Ureter (tissue), 1 donor: ENCODE data around the gene KRTAP24-1. TPM values are rescaled to one million over a fixed set of nuclear protein-coding genes. Genes with fewer than 3 reads are reported as not detected.

Source experiments
- DNase-seq: peaks from one replicate; pipeline ENCODE4 v3.0.0-alpha.2; 2020; ENCODE audit warnings: low spot score
- total RNA-seq: library from RNA; stranded (reverse); gene quantifications from one replicate; pipeline ENCODE4 v1.2.4, GENCODE V29; 2023
- donor health status: DM: yes; HTN: yes; CAD: no.

The KRTAP24-1 gene, protein sequence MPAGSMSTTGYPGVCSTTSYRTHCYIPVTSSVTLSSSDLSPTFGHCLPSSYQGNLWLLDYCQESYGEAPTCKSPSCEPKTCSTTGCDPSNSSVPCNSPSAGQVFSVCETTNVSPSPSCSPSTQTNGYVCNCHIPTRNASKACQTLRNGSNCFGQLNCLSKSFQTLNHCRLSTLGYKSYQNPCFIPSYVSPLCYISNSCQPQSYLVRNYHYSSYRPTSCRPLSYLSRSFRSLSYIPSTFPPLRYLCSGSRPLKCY
- not detected for total RNA-seq

DNA sequence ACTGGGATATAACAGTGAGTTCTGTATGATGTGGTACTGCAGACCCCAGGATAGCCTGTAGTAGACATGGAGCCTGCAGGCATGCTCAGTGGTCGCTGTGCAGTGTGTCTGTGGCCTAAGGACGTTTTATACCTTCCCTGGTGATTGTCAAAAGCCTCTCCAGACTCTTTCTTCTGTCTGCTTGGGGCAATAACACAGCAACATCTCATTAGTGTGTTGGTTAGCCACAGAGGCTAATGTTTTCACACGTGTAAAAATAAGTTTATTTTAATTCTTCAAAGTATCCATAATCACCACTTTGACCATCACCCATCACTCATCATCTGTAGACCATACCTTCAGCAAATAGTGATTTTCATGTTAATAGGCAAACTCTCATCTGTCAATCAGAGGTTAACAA is at the start of gene KRTAP24-1:
Gene KRTAP24-1 (minus strand): TSS at position 101 of the 400 bp plus-strand sequence. CDS start 18 bp downstream, at position 83.
- no peak for DNase-seq

DNA sequence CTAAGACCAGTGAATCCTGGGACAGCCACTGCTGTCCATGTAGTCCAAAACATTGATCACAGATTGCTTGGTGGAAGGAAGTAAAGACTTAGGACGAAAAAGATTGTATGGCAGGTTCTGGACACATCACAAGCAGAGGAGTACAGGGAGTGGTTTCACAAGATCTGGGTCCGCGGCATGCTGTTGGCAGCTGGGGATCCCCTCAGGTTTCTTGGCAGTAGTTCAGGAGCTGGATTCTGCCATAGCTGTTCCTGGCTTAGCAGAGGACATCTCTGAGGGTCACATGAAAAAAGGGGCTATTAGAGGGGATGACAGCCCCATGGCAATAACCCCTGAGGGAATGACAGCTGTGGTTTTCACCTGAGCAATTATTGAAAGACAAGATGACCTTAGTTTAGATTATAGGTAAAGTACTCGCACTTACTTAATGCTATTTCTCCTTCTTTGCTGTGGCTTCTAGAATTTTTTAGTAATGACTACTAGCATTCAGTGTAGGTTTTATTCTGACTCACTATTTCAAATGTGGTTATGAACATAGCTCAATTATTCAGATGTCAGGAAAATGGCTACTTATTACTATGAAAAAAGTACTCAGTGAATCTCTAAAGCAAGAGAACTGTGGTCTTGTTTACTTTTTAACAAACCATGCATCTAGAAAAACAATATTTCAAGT is 46.6 kb upstream of the KRTAP24-1 start:
- DNase-seq = no peak

DNA sequence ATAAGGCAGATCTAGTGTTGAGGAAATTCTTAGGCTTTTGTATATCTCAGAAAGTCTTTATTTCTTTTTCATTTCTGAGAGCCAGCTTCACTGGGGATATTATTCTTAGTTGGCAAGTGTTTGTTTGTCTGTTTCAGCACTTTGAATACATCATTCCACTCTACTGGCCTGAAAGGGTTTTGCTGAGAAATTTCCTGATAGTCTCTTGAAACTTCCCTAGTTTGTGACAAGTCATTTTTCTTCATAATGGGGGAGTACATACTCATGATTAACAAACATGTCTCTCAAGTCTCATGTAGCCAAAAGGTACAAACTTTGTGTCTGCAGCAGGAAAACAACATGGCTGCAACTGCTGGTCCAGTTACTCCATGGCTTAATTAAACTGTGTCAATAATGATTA is 43.6 kb upstream of the KRTAP24-1 start:
- no peak for DNase-seq

DNA sequence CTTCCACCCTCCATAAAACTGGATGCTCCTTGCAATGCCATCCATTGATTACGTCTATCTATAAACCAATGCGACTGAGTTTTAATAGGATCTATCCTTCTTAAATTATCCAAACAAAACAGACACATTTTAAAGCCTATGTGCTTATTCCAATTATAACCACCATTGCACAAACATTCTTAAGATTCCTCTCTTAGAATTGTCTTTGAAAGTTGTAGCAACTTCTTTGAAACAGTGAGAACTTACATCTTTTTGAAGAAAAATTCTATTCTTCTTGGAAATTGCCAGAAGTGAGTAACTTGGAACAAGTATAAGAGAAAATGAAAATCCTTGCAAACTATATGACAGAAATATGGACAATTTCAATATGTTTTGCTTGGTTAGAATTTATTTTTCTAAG is 37.5 kb upstream of the KRTAP24-1 start, which contains the start of gene KRTAP26-1:
Gene KRTAP26-1 (minus strand): TSS at position 101 of the 400 bp plus-strand sequence. CDS start 280 bp downstream, outside the sequence.
- DNase-seq = no peak

DNA sequence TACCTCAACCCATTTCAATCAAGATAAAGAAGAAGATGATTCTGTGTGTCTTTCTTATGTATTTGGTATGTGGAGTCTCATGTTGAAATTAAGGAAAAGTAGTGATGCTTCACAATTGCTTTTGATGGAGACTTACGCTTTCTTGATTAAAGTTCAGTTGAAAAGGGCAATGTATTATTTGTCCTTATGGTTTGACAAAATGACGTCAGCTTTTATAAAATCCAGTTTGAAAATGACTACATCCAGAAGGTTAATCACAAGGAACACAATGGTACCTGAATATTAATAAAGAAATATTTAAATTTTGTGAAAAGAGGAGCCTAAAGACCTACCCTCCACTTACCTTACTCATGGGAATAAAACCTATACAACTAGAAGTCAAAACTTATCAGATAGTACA is 33.0 kb upstream of the KRTAP24-1 start:
- DNase-seq = no peak

DNA sequence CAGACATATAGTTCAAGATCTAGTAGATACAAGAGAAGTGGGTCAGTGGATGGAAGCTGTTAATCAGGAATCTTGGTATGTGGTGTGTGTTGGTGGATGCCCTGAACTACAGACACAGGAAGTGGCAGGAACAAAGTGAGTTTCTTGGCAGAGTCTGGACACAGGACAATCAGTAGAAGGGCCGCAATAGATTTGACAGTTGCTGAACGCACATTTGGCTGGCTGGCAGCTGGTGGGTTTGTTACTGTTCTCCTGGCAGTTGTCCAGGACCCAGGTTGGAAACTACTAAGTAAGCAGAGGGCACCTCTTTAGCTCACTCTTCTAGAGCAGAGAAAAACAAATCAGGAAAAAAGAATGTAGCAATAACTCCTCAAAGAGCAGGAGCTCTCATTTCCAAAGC is 24.1 kb upstream of the KRTAP24-1 start:
- no peak for DNase-seq

DNA sequence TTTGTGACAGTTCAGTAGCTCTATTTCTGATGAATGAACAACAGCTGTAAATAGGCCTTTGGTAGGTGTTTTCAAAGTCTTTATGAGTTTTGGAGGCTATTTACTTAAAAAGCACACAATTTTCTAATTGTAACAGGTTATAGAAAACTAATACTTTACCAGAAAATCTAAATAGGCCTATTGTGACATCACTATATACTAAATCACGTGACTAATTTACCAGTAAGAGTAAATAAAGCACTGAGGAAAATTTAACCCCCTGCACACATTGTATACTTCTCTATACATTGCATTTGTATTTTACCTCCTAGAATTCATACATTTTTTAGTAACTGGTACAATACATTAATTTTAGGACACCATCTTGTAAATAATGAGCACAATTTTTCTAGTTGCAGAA is 22.4 kb upstream of the KRTAP24-1 start:
- DNase-seq = no peak

DNA sequence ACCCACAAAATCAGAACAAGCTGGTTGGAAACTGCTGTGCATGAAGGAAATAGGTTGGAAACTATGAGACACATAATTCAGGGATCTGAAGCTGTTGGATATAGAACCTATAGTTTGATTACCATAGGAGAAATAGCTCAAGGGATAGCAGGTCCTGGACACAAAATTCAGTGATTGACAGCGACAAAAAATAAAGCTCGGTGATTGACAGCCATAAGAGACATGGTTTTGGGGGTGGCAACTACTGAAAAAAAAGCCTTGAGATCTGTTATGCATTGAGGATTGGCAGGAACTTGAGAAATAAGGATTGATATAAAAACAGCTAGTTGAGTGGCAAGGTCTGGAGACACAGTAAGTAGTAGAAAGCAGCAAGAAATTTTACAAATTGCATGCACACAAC is 6.5 kb upstream of the KRTAP24-1 start, which contains the start of gene KRTAP25-1:
Gene KRTAP25-1 (minus strand): TSS at position 300 of the 400 bp plus-strand sequence. CDS start 24 bp downstream, at position 276.
- no peak for DNase-seq

DNA sequence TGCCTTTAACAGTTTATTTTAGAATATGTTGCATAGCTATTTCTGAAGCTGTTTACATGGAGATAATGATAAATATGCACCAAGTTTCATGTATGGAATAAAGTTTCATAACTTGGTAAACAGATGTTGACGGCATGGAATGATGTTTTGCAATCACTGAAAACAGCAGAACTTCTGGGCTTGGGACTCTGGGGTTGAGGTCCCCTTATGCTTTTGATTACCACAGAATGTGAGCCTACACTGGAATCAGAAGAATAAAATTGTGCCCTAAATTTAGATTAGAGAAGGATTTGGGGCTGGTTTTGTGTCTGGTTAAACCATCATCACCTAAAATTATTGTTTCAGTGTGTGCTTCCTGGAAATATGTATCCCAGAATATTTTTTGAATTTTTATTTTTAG is 11.1 kb downstream of the KRTAP24-1 start:
- DNase-seq = no peak

DNA sequence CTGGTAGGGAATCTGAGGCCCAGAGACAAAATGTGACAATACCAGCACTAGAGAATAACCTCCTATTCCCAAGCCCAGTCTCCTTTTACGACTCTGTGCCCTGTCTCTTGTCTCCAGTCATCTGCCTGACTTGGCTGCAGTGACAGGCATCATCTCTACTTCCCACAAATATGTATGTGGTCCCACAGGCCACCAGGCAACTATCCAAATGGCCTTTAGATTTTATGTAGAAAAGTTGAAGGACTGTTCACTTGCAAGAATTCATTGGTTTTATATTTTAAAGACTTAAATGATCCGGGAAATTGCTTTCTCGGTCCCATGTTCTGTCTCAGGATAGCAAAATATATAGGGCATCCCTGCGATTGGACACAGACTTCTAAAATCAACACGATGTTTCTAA is 11.6 kb downstream of the KRTAP24-1 start:
- no peak for DNase-seq

DNA sequence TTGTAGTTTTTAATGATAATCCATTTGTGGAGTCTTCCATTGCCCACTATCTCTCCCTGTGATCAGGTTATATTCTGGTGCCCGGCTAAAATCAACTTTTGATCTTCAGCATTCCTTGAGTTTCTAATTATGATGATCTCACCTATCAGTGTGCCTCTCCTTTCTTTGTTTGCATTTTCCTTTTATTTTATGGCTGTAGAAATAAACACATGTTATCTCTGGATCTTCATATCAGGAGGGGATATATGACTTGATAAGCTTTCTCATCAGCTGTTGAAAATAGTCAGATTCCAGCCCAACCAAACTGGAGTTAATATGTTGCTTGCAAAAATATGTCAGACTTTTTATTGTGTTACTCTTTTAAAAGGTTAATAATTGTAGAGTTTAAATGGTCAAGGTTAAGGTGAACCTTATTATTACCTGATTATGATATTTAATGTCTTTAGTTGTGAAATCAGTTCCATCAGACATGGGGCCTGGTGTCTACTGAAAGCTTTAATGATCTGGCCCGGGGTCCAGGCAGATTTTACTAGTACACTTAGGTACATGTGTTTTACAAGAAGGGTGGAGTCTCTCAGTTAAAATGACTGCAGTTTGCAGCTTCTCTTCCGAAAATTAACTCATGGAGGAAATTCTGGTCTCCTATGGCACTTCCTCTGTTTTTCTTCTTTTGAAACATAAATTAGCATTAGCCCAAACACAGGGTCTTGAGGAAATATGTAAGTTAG is 12.8 kb downstream of the KRTAP24-1 start:
- DNase-seq = no peak

DNA sequence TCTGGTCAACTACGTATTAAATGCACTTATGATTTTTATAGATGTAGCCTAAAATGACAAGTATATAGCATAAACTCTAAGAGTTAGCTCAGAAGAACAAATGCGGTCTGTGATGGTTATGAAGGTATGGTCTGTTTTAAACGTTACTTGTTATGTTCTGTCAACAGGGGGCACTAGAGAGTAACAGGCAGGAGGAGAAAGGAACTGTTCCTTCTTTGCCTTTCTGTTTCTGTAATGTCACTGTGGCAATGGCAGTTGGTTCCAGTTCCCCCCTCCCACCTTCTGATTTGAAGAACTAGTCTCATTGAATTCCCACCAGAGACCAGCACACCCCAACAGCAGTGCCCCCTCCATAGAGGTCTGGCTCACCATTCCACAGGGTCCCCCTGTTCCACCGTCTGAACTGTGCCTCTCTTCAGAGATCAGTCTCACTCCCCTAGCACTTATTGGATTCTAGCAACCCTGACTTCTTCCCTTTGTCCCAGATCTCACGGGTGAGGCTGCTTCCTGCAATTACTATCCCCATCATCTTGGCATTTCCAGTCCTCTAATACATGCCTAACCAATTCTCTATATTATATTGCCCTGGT is 14.0 kb downstream of the KRTAP24-1 start:
- no peak for DNase-seq

DNA sequence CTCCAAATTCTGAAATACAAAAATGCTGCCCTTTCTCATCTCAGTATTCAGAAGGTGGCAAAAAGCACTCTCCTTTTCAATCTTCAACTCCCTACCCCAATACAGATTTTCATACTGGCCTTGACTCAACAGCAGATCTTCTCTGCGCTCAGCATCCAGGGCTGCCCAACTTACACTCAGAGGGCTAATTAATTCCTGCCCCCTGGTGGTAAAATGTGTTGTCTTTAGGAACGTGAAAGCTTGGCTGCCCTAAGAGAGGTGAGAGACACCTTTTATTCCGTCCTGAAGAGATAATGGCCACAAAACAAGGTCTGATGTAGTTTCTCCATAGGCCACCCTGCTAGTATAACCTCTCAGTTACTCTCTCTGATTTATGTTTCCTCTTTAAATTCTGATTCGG is 25.0 kb downstream of the KRTAP24-1 start:
- no peak for DNase-seq

DNA sequence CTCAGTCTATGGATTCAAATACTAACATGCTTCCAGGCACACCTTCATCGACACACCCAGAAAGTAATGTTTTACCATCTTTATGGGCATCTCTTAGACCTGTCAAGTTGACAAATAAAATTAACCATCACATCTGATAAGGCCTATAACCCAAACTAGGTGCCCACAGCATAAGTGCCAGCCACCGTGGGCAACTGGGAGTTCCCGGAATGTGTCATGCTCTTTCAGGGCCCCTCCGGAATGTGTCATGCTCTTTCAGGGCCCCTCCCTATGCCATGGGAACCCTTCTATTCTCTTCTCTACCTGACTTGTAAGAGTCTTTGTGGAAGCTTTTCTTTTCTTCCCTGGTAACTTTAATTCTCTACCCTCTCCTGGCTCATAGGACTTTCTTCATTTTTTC is 26.6 kb downstream of the KRTAP24-1 start:
- no peak for DNase-seq

DNA sequence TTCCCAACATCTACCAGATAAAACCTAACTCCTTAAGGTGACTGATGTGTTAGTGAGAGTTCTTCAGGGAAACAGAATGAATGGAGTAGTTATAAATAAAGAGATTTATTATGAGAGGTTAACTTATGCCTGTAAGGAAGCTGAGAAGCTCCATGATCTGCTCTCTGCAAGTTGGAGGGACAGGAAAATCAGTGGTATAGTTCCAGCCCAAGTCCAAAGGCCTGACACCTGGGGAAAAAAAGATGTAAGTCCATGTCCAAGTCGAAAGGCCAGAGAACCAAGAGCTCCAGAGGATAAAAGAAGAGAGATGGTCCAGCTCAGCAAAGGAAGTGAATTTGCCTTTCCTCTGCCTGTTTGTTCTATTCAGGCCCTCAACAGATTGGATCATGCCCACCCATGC is 27.1 kb downstream of the KRTAP24-1 start:
- DNase-seq = no peak

DNA sequence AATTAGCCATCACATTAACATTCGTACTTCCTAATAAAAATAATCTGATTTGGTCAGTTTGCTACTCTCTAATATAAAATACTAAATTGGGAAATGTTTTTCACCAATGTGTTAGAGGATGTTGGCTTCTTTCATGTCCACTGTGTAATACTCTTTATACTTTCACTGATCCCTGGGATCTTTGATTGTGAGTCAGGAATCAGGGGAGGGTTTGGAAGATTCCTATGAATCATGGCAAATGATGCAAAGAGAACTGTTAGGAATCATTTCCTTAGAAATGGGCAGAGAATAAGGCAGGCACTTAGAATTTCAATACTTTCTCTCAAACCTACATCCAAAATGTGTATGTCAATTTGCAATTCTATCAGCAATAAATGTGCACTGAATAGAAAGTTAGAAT is 31.0 kb downstream of the KRTAP24-1 start:
- no peak for DNase-seq

DNA sequence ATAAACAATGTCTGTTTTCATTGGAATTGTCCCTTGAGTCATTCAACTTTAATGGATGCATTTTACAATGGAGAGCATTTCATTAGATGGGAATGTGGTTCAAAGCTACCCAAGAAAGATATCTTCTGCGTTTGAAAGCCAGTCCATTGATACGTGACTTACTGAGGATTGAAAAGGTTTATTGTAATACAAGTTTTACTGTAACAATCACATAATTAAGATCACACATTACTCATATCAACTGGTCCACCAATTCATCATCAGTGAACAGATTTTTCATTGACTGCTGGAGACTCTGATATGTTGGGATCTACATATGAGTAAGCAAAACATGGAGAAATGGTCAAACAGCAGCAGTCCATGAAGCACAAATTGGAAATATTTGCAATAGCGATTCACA is 32.8 kb downstream of the KRTAP24-1 start:
- DNase-seq = no peak

DNA sequence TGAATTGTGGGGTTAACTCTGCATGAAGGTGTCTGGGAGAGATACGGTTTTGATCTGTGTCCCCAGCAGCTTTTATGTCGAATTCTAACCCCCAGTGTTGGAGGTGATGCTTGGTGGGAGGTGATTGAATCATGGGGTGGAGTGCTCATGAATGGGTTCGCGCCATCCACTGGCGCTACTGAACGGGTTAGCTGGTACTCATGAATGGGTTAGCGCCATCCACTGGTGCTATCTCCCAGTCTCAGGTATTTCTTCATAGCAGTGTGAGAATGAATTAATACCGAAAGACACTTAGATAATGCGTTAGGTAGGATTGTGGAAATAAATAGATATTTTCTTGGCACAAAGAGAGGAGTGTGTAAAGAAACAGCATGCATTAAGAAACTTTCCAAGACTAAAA is 33.9 kb downstream of the KRTAP24-1 start:
- DNase-seq = no peak

DNA sequence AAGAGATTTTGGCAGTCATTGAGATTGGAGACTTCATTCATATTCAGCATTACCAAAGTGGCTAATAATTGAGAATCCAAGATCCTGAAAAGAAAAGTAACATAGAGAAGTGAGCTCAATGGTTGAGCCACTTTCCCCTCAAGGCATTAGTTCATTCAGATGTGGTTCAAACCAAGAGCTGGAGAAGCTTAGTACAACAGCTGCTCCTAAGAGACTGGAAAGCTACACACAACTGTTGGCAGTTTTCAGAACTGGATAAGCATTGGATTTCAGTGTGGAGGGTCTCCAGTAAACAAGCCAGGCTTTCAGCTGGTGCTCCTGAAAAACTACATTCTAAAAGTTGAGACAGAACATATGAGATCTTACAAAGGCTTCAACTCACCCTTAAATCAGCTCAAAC is 37.7 kb downstream of the KRTAP24-1 start:
- no peak for DNase-seq

DNA sequence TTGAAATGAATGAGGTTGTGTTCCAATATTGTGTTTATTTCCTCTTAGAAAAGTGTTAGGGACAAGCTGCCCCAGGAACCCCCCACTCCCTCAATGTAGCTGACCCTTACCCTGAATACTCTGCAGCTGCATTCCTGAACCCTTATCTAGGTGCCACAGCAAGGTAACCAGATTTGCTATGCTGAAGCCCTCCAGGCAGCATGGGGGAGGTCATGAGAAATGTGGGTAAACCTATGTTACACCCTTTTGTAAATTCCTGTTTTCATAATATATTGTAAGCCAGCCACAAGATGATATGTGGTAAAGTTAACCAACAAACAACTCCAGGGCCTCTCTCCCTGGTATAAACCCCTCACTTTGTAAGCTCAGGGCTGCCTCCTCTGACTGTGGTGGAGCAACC is 39.1 kb downstream of the KRTAP24-1 start:
- no peak for DNase-seq

DNA sequence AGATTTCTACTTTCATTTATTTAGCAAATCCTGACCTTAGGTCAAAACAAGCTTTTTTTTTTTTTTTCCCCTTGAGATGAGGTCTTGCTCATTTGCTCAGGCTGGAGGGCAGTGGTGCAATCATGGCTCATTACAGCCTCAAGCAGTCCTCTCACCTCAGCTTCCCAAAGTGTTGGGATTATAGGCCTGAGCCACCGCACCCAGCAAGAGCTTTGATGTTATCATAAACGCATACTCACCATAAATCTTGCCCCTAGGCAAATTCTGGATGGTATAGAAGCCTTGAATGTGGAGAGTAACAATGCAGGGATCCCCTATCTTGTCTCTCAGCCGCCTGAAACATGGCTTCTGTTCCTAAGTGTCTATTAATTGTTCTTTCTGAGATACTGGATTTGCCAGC is 42.1 kb downstream of the KRTAP24-1 start:
- no peak for DNase-seq

DNA sequence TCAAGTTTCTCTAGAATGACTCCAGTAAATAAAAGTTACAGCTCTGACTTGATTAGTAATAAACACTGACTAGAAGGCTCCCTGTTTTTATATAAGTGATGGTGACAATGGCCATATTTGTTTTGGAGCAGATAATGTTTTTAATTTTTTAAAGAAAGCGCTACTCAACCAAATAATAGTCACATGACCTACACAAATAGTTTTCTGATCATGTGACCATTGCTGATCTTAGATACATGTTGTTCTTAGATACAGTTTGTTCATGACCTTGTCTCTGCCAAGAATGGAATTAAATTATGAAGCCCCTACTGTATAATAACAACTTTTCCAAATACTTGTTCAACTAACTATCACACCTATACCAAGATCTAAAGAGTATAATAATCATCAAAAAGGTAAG is 44.6 kb downstream of the KRTAP24-1 start:
- DNase-seq = no peak
